HL-60 (cell line): ENCODE measurements around the gene GRB10.

Source experiments
- DNase-seq, 2 experiments: peaks; one replicate each; pipeline ENCODE4 v3.0.0-alpha.2; 2010 to 2020; ENCODE audit warnings: low read depth in 1 of 2, low spot score in 1 of 2
- H3K27ac ChIP-seq: fragments of 250-450 bp; sonication (Bioruptor Pico); replicated peaks from 2 replicates; pipeline ENCODE4 v1.5.1; 2020; ENCODE audit warnings: mild to moderate bottlenecking, moderate library complexity
- H3K27me3 ChIP-seq: fragments of 250-450 bp; sonication (Bioruptor Pico); 2 replicates; pipeline ENCODE4 v1.5.1; 2021; ENCODE audit warnings: mild to moderate bottlenecking, moderate library complexity; ENCODE audit not compliant: insufficient read depth, poor library complexity, severe bottlenecking
- H3K4me3 ChIP-seq: replicated peaks from 2 replicates; pipeline ENCODE4 v1.5.1; 2011; ENCODE audit warnings: mild to moderate bottlenecking, control low read depth, low read length; ENCODE audit not compliant: insufficient read depth
- CTCF ChIP-seq: IDR thresholded peaks from one replicate; pipeline ENCODE4 v1.5.1; 2011; ENCODE audit warnings: low read length, control low read depth, inconsistent platforms; ENCODE audit not compliant: insufficient read depth
- GABPA ChIP-seq: IDR thresholded peaks from 2 replicates; pipeline ENCODE4 v1.6.1; 2012; ENCODE audit warnings: low read depth
- POLR2AphosphoS5 ChIP-seq: IDR thresholded peaks from 2 replicates; pipeline ENCODE4 v1.6.1; 2012; ENCODE audit warnings: low read depth
- SPI1 ChIP-seq: IDR thresholded peaks from 2 replicates; pipeline ENCODE4 v1.6.1; 2012; ENCODE audit warnings: low read depth, mild to moderate bottlenecking, borderline replicate concordance
- TF ChIP-seq, protein P1 (sequence below): IDR thresholded peaks from 2 replicates; pipeline ENCODE4 v1.6.1; 2012; ENCODE audit warnings: low read depth; ENCODE audit not compliant: insufficient replicate concordance

Gene GRB10

DNA sequence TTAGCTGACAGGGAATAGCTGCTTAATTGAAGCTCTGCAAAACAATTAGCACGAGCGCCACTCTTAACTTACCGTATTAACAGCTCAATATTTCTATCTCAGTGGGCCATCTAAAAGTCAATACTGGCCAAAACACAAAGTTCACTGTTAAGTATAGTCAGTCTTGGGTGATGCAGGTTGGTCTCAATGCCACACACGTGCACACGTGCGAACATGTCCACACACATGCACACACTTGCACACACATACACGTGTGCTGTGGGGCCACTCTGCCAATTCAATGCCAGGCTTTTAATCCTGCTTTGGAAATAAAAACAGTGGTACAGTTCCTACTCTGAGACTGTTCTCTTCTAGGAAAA is 105.1 kb downstream of the GRB10 start:
- Histone ChIP-seq H3K27me3 (no peaks in the 10 kb centered on the region), H3K4me3 (no peak overlapping the region), H3K27ac (no peak overlapping the region)
- TF ChIP-seq CTCF (no peak), GABPA (no peak), SPI1 (no peak), POLR2AphosphoS5 (no peak)
- TF ChIP-seq, protein P1, sequence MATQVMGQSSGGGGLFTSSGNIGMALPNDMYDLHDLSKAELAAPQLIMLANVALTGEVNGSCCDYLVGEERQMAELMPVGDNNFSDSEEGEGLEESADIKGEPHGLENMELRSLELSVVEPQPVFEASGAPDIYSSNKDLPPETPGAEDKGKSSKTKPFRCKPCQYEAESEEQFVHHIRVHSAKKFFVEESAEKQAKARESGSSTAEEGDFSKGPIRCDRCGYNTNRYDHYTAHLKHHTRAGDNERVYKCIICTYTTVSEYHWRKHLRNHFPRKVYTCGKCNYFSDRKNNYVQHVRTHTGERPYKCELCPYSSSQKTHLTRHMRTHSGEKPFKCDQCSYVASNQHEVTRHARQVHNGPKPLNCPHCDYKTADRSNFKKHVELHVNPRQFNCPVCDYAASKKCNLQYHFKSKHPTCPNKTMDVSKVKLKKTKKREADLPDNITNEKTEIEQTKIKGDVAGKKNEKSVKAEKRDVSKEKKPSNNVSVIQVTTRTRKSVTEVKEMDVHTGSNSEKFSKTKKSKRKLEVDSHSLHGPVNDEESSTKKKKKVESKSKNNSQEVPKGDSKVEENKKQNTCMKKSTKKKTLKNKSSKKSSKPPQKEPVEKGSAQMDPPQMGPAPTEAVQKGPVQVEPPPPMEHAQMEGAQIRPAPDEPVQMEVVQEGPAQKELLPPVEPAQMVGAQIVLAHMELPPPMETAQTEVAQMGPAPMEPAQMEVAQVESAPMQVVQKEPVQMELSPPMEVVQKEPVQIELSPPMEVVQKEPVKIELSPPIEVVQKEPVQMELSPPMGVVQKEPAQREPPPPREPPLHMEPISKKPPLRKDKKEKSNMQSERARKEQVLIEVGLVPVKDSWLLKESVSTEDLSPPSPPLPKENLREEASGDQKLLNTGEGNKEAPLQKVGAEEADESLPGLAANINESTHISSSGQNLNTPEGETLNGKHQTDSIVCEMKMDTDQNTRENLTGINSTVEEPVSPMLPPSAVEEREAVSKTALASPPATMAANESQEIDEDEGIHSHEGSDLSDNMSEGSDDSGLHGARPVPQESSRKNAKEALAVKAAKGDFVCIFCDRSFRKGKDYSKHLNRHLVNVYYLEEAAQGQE = no peak
- no peak for DNase-seq

GRCh38 chr7:50676740-50677637 is 105.7 kb downstream of the GRB10 start:
- TF ChIP-seq POLR2AphosphoS5 = no peak
- DNase-seq = no peak
- Histone ChIP-seq H3K4me3 (no peak overlapping the region), H3K27ac (no peak overlapping the region), H3K27me3 (no peaks in the 10 kb centered on the region)

DNA sequence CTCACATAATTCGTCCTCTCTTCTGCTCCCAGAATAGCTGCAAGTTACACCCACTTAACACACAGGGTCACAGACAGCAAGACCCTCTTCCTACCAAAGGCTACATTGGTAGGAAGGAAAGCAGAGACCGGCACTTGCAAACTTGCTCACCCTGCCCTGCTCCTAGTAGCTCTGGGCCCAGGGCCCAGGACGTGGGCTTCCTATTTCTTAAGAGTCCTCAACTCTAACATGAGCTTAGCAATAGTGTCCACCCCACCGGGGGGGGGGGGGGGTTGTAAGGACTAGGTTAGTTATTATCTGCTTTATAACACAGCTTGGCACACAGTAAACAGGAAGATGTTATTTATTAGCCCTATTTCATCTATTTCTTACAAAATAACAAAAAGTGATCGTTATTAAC is 106.6 kb downstream of the GRB10 start:
- no peaks in the 10 kb centered on the region for H3K27me3 ChIP-seq
- no peak overlapping the region for H3K4me3 ChIP-seq
- H3K27ac ChIP-seq = no peak overlapping the region
- no peak for TF ChIP-seq SPI1
- TF ChIP-seq, protein P1 = no peak
- TF ChIP-seq POLR2AphosphoS5 = no peak
- no peak for TF ChIP-seq CTCF
- no peak for TF ChIP-seq GABPA
- no peak for DNase-seq

GRCh38 chr7:50674896-50675835 is 107.5 kb downstream of the GRB10 start:
- no peak for DNase-seq
- Histone ChIP-seq H3K27me3 (no peaks in the 10 kb centered on the region), H3K4me3 (no peak overlapping the region), H3K27ac (no peak overlapping the region)
- no peak for TF ChIP-seq POLR2AphosphoS5
